GM12873 (cell line): ENCODE results near the gene MAP3K12.

Source experiments
- CTCF ChIP-seq: IDR thresholded peaks from 2 replicates; pipeline ENCODE4 v1.5.1; 2012; ENCODE audit warnings: low read depth, mild to moderate bottlenecking, moderate library complexity, low read length, control low read depth; ENCODE audit not compliant: insufficient read depth; ENCODE audit errors: missing control alignments

Gene MAP3K12

GRCh38 chr12:53468282-53468681 is 31.0 kb downstream of the MAP3K12 start:
- no peak for TF ChIP-seq CTCF

GRCh38 chr12:53467880-53468279 is 31.4 kb downstream of the MAP3K12 start:
- TF ChIP-seq CTCF = no peak

- TF ChIP-seq CTCF = no peak
These were observed 32.2 kb downstream of the MAP3K12 start for GRCh38 chr12:53467082-53467481.

GRCh38 chr12:53466640-53467039 is 32.6 kb downstream of the MAP3K12 start:
- TF ChIP-seq CTCF = no peak

GRCh38 chr12:53465679-53466078 is 33.6 kb downstream of the MAP3K12 start:
- no peak for TF ChIP-seq CTCF

GRCh38 chr12:53464685-53465418 is 34.4 kb downstream of the MAP3K12 start:
- TF ChIP-seq CTCF = no peak

GRCh38 chr12:53463802-53464560 is 35.3 kb downstream of the MAP3K12 start:
- no peak for TF ChIP-seq CTCF
